ENCODE measurements around the gene ENTPD2.
A peak's percentile ranks its signal among the peaks of the same experiment; 100 is the strongest.

Gene ENTPD2

GRCh38 chr9:137052293-137052692 is 1.6 kb downstream of the ENTPD2 start:
- no peak for DNase-seq
- H3K9me3 ChIP-seq (ENCODE audit: control insufficient read depth, low read length) = no peaks in the 10 kb centered on the region
- peaks cover 10% of the 10 kb centered on the region for H3K4me1 ChIP-seq (ENCODE audit: control insufficient read depth, insufficient read depth, low read length, poor library complexity, severe bottlenecking)
- no peaks in the 10 kb centered on the region for H3K36me3 ChIP-seq (ENCODE audit: control insufficient read depth, insufficient read depth, low read length)
- H3K4me3 ChIP-seq (ENCODE audit: insufficient read depth, low read depth, low read length, poor library complexity, severe bottlenecking) = no peak overlapping the region
- peaks cover 39% of the 10 kb centered on the region for H3K27me3 ChIP-seq (replicated peaks; ENCODE audit: control insufficient read depth, insufficient read depth, low read length, poor library complexity, severe bottlenecking)
- H3K27ac ChIP-seq (ENCODE audit: insufficient read depth, low read length, poor library complexity, severe bottlenecking) = no peak overlapping the region

GRCh38 chr9:137051145-137051724 is 2.6 kb downstream of the ENTPD2 start:
- no peak for DNase-seq
- Histone ChIP-seq H3K27me3 (replicated peaks; ENCODE audit: control insufficient read depth, insufficient read depth, low read length, poor library complexity, severe bottlenecking) (peaks cover 47% of the 10 kb centered on the region), H3K27ac (ENCODE audit: insufficient read depth, low read length, poor library complexity, severe bottlenecking) (no peak overlapping the region), H3K9me3 (ENCODE audit: control insufficient read depth, low read length) (no peaks in the 10 kb centered on the region), H3K4me1 (ENCODE audit: control insufficient read depth, insufficient read depth, low read length, poor library complexity, severe bottlenecking) (peaks cover 12% of the 10 kb centered on the region), H3K36me3 (ENCODE audit: control insufficient read depth, insufficient read depth, low read length) (no peaks in the 10 kb centered on the region), H3K4me3 (ENCODE audit: insufficient read depth, low read depth, low read length, poor library complexity, severe bottlenecking) (no peak overlapping the region)

DNA sequence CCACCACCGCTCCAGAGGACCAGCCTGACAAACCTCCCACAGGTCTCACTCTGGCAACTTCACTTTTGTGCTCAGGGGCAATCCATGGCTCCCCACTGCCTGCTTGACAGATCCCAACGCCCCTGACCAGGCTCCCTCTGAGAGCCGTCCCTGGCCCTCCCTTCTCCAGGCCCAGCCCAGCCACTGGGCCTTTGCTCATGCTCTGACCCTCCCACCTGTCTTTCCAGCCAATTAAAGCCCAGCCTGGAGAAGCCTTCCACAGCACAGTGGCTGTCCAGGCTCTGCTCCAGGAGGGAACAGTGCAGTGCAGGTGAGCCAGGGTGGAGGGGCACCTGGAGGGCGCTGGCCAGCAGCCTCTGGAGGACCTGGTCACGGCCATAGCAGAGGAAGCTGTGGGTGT is 3.3 kb downstream of the ENTPD2 start:
- H3K27ac ChIP-seq (ENCODE audit: insufficient read depth, low read length, poor library complexity, severe bottlenecking) = no peak overlapping the region
- no peak for DNase-seq
- H3K4me1 ChIP-seq (ENCODE audit: control insufficient read depth, insufficient read depth, low read length, poor library complexity, severe bottlenecking) = peaks cover 14% of the 10 kb centered on the region
- no peaks in the 10 kb centered on the region for H3K9me3 ChIP-seq (ENCODE audit: control insufficient read depth, low read length)
- H3K4me3 ChIP-seq (ENCODE audit: insufficient read depth, low read depth, low read length, poor library complexity, severe bottlenecking) = no peak overlapping the region
- H3K27me3 ChIP-seq (replicated peaks; ENCODE audit: control insufficient read depth, insufficient read depth, low read length, poor library complexity, severe bottlenecking) = peaks cover 52% of the 10 kb centered on the region
- no peaks in the 10 kb centered on the region for H3K36me3 ChIP-seq (ENCODE audit: control insufficient read depth, insufficient read depth, low read length)

DNA sequence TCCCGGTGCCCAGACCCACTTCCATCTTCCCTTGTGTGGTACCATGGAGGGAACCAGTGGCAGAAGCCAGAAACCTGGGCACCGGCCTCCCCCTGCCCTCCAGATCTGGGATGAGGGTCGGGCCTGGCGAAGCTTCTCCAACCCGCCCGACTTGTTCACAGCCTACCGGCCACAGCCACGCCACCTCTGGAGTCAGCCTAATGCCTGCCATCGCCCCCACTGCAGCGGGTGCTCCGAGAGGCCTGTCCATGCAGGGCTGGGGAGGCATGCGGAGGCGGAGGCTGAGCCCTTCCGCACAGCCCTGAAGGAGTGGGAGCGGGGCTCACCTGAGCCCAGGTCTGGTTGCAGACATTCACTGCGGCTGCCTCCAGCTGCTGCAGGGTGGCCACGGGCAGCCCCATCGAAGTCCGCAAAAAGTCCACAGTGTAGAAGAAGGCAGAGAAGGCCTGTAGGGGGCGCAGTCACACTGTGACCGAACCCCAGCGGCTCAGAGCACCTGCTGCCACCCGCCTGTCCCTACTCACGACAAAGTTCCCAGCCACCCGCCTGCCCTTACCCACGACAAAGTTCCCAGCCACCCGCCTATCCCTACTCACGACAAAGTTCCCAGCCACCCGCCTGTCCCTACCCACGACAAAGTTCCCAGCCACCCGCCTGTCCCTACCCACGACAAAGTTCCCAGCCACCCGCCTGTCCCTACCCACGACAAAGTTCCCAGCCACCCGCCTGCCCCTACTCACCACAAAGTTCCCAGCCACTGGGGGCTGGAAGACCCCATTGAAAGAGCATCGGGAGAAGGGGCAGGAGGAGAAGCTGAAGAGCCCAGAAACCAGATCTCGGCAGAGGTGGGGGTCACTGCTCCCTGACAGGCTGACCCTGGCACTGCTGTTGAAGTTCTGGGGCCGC is 4.1 kb downstream of the ENTPD2 start:
- H3K27me3 ChIP-seq (replicated peaks; ENCODE audit: control insufficient read depth, insufficient read depth, low read length, poor library complexity, severe bottlenecking) = peaks cover 56% of the 10 kb centered on the region
- peak in 1 of 3 donors; percentile 44 for DNase-seq

GRCh38 chr9:137048655-137049543 is 5.0 kb downstream of the ENTPD2 start:
- Histone ChIP-seq H3K36me3 (ENCODE audit: control insufficient read depth, insufficient read depth, low read length) (no peaks in the 10 kb centered on the region), H3K9me3 (ENCODE audit: control insufficient read depth, low read length) (no peaks in the 10 kb centered on the region), H3K4me3 (ENCODE audit: insufficient read depth, low read depth, low read length, poor library complexity, severe bottlenecking) (no peak overlapping the region), H3K27me3 (replicated peaks; ENCODE audit: control insufficient read depth, insufficient read depth, low read length, poor library complexity, severe bottlenecking) (peaks cover 56% of the 10 kb centered on the region), H3K27ac (ENCODE audit: insufficient read depth, low read length, poor library complexity, severe bottlenecking) (no peak overlapping the region), H3K4me1 (ENCODE audit: control insufficient read depth, insufficient read depth, low read length, poor library complexity, severe bottlenecking) (peaks cover 29% of the 10 kb centered on the region)
- DNase-seq = no peak

More for the DNA sequence above, 4.1 kb downstream of the ENTPD2 start:
- Histone ChIP-seq H3K4me3 (ENCODE audit: insufficient read depth, low read depth, low read length, poor library complexity, severe bottlenecking) (no peak overlapping the region), H3K9me3 (ENCODE audit: control insufficient read depth, low read length) (no peaks in the 10 kb centered on the region), H3K4me1 (ENCODE audit: control insufficient read depth, insufficient read depth, low read length, poor library complexity, severe bottlenecking) (peaks cover 20% of the 10 kb centered on the region), H3K27ac (ENCODE audit: insufficient read depth, low read length, poor library complexity, severe bottlenecking) (no peak overlapping the region), H3K36me3 (ENCODE audit: control insufficient read depth, insufficient read depth, low read length) (no peaks in the 10 kb centered on the region)

DNA sequence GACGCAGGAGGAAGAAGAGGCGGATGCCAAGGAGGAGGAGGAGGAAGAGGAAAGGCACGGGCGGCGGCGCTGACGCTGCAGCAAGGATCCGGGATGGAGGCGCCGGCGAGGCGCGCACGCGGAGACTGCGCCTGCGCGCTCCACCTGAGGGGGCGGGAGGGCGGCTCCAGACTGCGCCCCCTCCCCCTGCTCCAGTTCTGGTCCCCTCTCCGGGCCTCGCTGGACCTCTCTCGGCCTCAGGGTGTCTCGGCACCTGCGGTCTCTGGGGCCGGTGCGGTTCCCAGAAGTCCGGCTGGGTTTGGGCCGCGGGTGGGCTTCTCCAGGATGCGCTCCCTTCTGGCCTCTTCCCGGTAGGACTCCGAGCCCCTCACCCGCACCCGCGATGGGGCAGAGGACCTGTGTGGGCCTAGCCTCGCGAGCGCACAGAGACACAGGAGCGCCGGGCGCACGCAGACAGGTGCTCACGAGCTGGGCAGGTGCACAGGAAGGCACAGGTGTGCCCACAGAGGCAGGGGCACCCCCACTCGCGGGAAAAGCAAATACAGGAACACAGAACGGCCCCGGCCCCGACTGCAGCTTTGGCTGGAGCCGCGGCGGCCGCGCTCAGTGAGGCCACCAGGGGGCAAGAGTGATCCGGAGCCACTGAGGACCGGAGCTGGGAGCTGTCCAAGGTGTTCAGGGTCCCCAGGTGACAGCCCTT is 7.6 kb downstream of the ENTPD2 start, which contains the start of gene NPDC1:
Gene NPDC1, minus strand, starts transcription at position 90 of the 700 bp plus-strand sequence. CDS start 188 bp downstream, outside the sequence.
- H3K9me3 ChIP-seq (ENCODE audit: control insufficient read depth, low read length) = no peaks in the 10 kb centered on the region
- H3K36me3 ChIP-seq (ENCODE audit: control insufficient read depth, insufficient read depth, low read length) = no peaks in the 10 kb centered on the region
- peaks cover 23% of the 10 kb centered on the region for H3K4me1 ChIP-seq (ENCODE audit: control insufficient read depth, insufficient read depth, low read length, poor library complexity, severe bottlenecking)
- peak within 1 kb of the TSS; percentile 61 for H3K4me3 ChIP-seq (ENCODE audit: insufficient read depth, low read depth, low read length, poor library complexity, severe bottlenecking)
- DNase-seq = peak; percentile 54 to 66 (median 64)
- peaks cover 46% of the 10 kb centered on the region for H3K27me3 ChIP-seq (replicated peaks; ENCODE audit: control insufficient read depth, insufficient read depth, low read length, poor library complexity, severe bottlenecking)
- no peak within 1 kb of the TSS for H3K27ac ChIP-seq (ENCODE audit: insufficient read depth, low read length, poor library complexity, severe bottlenecking)

GRCh38 chr9:137045294-137046087 is 8.4 kb downstream of the ENTPD2 start:
- Histone ChIP-seq H3K36me3 (ENCODE audit: control insufficient read depth, insufficient read depth, low read length) (peaks cover 3% of the 10 kb centered on the region), H3K27me3 (replicated peaks; ENCODE audit: control insufficient read depth, insufficient read depth, low read length, poor library complexity, severe bottlenecking) (peaks cover 46% of the 10 kb centered on the region), H3K9me3 (ENCODE audit: control insufficient read depth, low read length) (no peaks in the 10 kb centered on the region), H3K27ac (ENCODE audit: insufficient read depth, low read length, poor library complexity, severe bottlenecking) (no peak overlapping the region), H3K4me1 (ENCODE audit: control insufficient read depth, insufficient read depth, low read length, poor library complexity, severe bottlenecking) (peaks cover 23% of the 10 kb centered on the region), H3K4me3 (ENCODE audit: insufficient read depth, low read depth, low read length, poor library complexity, severe bottlenecking) (peak overlapping the region; percentile 61)
- DNase-seq = no peak

DNA sequence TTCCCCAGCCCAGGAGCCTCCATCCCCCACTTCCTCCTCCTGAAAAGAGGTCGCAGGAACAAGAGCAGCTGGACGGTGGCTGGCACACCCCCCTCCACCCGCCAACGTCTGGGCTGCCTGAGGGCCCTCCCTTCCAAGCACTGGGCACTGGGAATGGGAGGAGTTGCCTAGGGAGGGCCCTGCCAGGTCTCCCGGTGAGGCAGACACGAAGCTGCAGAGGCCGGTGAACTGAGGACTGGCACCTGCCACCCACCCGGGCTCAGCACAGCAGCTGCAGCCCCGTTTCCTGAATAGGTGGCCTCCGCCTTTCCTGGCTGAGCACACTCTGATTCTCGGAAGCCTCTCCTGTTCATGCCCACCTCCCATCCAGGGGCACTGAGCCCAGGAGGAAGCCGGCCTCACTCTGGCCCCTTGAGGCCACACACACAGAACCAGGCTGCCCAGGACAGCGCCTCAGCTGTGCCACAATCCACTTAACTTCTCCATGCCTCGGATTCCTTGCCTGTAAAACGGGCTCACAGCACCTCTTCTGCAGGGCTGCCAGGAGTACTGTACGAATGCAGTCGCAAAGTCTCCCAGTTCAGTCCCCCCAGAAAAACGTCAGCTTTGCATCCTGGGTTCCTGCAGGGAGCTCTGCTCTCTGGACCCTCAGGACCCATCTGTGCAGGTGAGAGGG is 9.2 kb downstream of the ENTPD2 start:
- Histone ChIP-seq H3K4me3 (ENCODE audit: insufficient read depth, low read depth, low read length, poor library complexity, severe bottlenecking) (peak overlapping the region; percentile 56), H3K27me3 (replicated peaks; ENCODE audit: control insufficient read depth, insufficient read depth, low read length, poor library complexity, severe bottlenecking) (peaks cover 38% of the 10 kb centered on the region), H3K27ac (ENCODE audit: insufficient read depth, low read length, poor library complexity, severe bottlenecking) (no peak overlapping the region), H3K4me1 (ENCODE audit: control insufficient read depth, insufficient read depth, low read length, poor library complexity, severe bottlenecking) (peaks cover 23% of the 10 kb centered on the region), H3K9me3 (ENCODE audit: control insufficient read depth, low read length) (no peaks in the 10 kb centered on the region), H3K36me3 (ENCODE audit: control insufficient read depth, insufficient read depth, low read length) (peaks cover 3% of the 10 kb centered on the region)
- DNase-seq = no peak
